ENCODE data around the gene TMEM9. TPM values are rescaled to one million over a fixed set of nuclear protein-coding genes. Genes with fewer than 3 reads are reported as not detected.

The TMEM9 gene
- total and polyA plus RNA-seq, 2 donors (not counting 3 experiments of a cell fraction or from before 2014, with no cell fraction given), result 39.3 to 96.1 TPM

GRCh38 chr1:201093962-201094361 is 60.3 kb downstream of the TMEM9 start:
- DNase-seq (ENCODE audit: low read depth, low spot score), result no peak
- ChIA-PET CTCF (no interaction called here), POLR2A (no interaction called here)
- BruUV-seq (replicated peaks), result no TSS peak
- H3K36me3 ChIP-seq (ENCODE audit: control insufficient read depth in 2 of 2, extremely low read depth in 1 of 2, insufficient read depth in 2 of 2, low read length in 2 of 2), result no peaks in the 10 kb centered on the region
- H3K27me3 ChIP-seq (ENCODE audit: control insufficient read depth in 2 of 2, insufficient read depth in 2 of 2, low read length in 2 of 2), result peaks cover 4 to 12% of the 10 kb centered on the region in 2 experiments
- dilution Hi-C loops (cut with MboI; ENCODE audit: extremely low pct_ligation_motif_present, low sequenced_read_pairs), result no loop called here
- no peaks in the 10 kb centered on the region for H3K9me3 ChIP-seq (replicated peaks; ENCODE audit: control insufficient read depth, insufficient read depth, low read length)
- H3K27ac ChIP-seq (ENCODE audit: insufficient read depth, low read depth, low read length), result no peak overlapping the region
- no peak overlapping the region for H3K9ac ChIP-seq (replicated peaks; ENCODE audit: extremely low read depth, insufficient read depth, low read length)
- H4K20me1 ChIP-seq (replicated peaks; ENCODE audit: control insufficient read depth, extremely low read depth, insufficient read depth, low read length), result no peaks in the 10 kb centered on the region
- H3K4me1 ChIP-seq (ENCODE audit: control insufficient read depth, extremely low read depth, insufficient read depth, low read length), result no peaks in the 10 kb centered on the region
- H3K9me1 ChIP-seq (replicated peaks; ENCODE audit: control insufficient read depth, extremely low read depth, insufficient read depth, low read length), result no peaks in the 10 kb centered on the region
- no peak overlapping the region for H3K4me2 ChIP-seq (ENCODE audit: insufficient read depth, low read length)
- no peak for TF ChIP-seq GATA2 (IDR thresholded peaks at IDR 0.05; ENCODE audit: insufficient read depth, insufficient read length, low read depth, low read length)
- no peak for TF ChIP-seq JUN (IDR thresholded peaks at IDR 0.05; ENCODE audit: borderline replicate concordance, insufficient read depth, insufficient read length, low read depth)
- TF ChIP-seq MAX (IDR thresholded peaks at IDR 0.05; ENCODE audit: insufficient read depth, insufficient read length), result no peak
- no peak for TF ChIP-seq MYC (IDR thresholded peaks at IDR 0.05; ENCODE audit: low read depth, low read length)
- no peak for TF ChIP-seq FOS (IDR thresholded peaks at IDR 0.05; ENCODE audit: borderline replicate concordance, insufficient read depth, low read length)
- TF ChIP-seq POLR2A (IDR thresholded peaks at IDR 0.05; ENCODE audit: low read depth, low read length), result no peak
- FAIRE-seq, result no peak
- intact Hi-C loops (cut with micrococcal nuclease), result no loop called here
- H3K79me2 ChIP-seq (ENCODE audit: control insufficient read depth, insufficient read depth, low read length), result no peaks in the 10 kb centered on the region
- H3K4me3 ChIP-seq (replicated peaks in 1 of 3; ENCODE audit: insufficient read depth in 1 of 3, low read depth in 1 of 3, low read length in 3 of 3), result no peak overlapping the region
- no peak overlapping the region for H2AFZ ChIP-seq (ENCODE audit: low read depth, low read length)

GRCh38 chr1:201093561-201093960 is 60.7 kb downstream of the TMEM9 start:
- H3K4me3 ChIP-seq (replicated peaks in 1 of 3; ENCODE audit: insufficient read depth in 1 of 3, low read depth in 1 of 3, low read length in 3 of 3), result no peak overlapping the region
- H3K36me3 ChIP-seq (ENCODE audit: control insufficient read depth in 2 of 2, extremely low read depth in 1 of 2, insufficient read depth in 2 of 2, low read length in 2 of 2), result no peaks in the 10 kb centered on the region
- H4K20me1 ChIP-seq (replicated peaks; ENCODE audit: control insufficient read depth, extremely low read depth, insufficient read depth, low read length), result no peaks in the 10 kb centered on the region
- H3K9me1 ChIP-seq (replicated peaks; ENCODE audit: control insufficient read depth, extremely low read depth, insufficient read depth, low read length), result no peaks in the 10 kb centered on the region
- H3K79me2 ChIP-seq (ENCODE audit: control insufficient read depth, insufficient read depth, low read length), result no peaks in the 10 kb centered on the region
- dilution Hi-C loops (cut with MboI; ENCODE audit: extremely low pct_ligation_motif_present, low sequenced_read_pairs) (no loop called here), intact Hi-C loops (cut with micrococcal nuclease) (no loop called here)
- no peaks in the 10 kb centered on the region for H3K9me3 ChIP-seq (replicated peaks; ENCODE audit: control insufficient read depth, insufficient read depth, low read length)
- H3K4me1 ChIP-seq (ENCODE audit: control insufficient read depth, extremely low read depth, insufficient read depth, low read length), result no peaks in the 10 kb centered on the region
- peaks cover 4 to 12% of the 10 kb centered on the region in 2 experiments for H3K27me3 ChIP-seq (ENCODE audit: control insufficient read depth in 2 of 2, insufficient read depth in 2 of 2, low read length in 2 of 2)
- H3K27ac ChIP-seq (ENCODE audit: insufficient read depth, low read depth, low read length), result no peak overlapping the region
- H3K4me2 ChIP-seq (ENCODE audit: insufficient read depth, low read length), result no peak overlapping the region
- POLR2A ChIA-PET, result no interaction called here
- H3K9ac ChIP-seq (replicated peaks; ENCODE audit: extremely low read depth, insufficient read depth, low read length), result no peak overlapping the region
- DNase-seq (ENCODE audit: low read depth, low spot score) (no peak), FAIRE-seq (no peak)
- TF ChIP-seq POLR2AphosphoS5 (IDR thresholded peaks at IDR 0.05; ENCODE audit: insufficient read depth, low read depth, low read length) (no peak), CTCF (IDR thresholded peaks at IDR 0.05; ENCODE audit: extremely low read depth in 1 of 2, insufficient read depth in 1 of 2, low read depth in 1 of 2, low read length in 2 of 2) (no peak), JUN (IDR thresholded peaks at IDR 0.05; ENCODE audit: borderline replicate concordance, insufficient read depth, insufficient read length, low read depth) (no peak), FOS (IDR thresholded peaks at IDR 0.05; ENCODE audit: borderline replicate concordance, insufficient read depth, low read length) (no peak), MYC (IDR thresholded peaks at IDR 0.05; ENCODE audit: low read depth, low read length) (no peak), MAX (IDR thresholded peaks at IDR 0.05; ENCODE audit: insufficient read depth, insufficient read length) (no peak), EZH2 (IDR thresholded peaks at IDR 0.05; ENCODE audit: borderline replicate concordance, low read depth, low read length, severe bottlenecking) (no peak), GATA2 (IDR thresholded peaks at IDR 0.05; ENCODE audit: insufficient read depth, insufficient read length, low read depth, low read length) (no peak), POLR2A (IDR thresholded peaks at IDR 0.05; ENCODE audit: low read depth, low read length) (no peak)
- BruUV-seq (replicated peaks), result no TSS peak
- H2AFZ ChIP-seq (ENCODE audit: low read depth, low read length), result no peak overlapping the region
- CTCF ChIA-PET, result interaction anchor here (1.3 kb wide), 1 partner anchor 26 kb away, joined by 3 read pairs; no protein-coding TSS in a partner anchor
